ENCODE results near the gene PAK3.

Gene PAK3

DNA sequence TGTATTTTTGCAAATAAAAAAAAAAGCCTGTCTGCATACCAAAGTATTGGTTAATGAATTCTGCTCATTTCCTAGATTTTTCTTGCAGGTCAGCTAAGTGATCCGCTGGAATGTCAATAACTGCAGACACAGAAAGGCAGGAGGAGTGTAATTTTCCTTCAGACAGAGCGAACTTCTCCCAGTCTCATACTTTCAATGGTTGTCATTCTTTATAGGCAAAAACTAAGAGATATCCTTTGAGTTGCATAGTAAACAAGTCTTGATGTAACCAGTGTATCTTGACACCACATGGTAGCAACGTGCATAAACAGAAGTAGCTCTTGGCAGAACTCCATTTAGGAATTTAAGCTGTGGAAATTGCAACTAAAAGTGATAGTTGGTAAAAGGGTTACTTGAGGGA lies 166.1 kb downstream of the PAK3 start:
- TF ChIP-seq TCF12 (IDR thresholded peaks at IDR 0.05; ENCODE audit: low read depth) (no peak), YY1 (IDR thresholded peaks at IDR 0.05; ENCODE audit: low read depth) (no peak), TAF1 (IDR thresholded peaks at IDR 0.05; ENCODE audit: low read depth) (no peak)
- TF ChIP-seq, protein P1, sequence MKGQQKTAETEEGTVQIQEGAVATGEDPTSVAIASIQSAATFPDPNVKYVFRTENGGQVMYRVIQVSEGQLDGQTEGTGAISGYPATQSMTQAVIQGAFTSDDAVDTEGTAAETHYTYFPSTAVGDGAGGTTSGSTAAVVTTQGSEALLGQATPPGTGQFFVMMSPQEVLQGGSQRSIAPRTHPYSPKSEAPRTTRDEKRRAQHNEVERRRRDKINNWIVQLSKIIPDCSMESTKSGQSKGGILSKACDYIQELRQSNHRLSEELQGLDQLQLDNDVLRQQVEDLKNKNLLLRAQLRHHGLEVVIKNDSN (IDR thresholded peaks at IDR 0.05), result no peak

DNA sequence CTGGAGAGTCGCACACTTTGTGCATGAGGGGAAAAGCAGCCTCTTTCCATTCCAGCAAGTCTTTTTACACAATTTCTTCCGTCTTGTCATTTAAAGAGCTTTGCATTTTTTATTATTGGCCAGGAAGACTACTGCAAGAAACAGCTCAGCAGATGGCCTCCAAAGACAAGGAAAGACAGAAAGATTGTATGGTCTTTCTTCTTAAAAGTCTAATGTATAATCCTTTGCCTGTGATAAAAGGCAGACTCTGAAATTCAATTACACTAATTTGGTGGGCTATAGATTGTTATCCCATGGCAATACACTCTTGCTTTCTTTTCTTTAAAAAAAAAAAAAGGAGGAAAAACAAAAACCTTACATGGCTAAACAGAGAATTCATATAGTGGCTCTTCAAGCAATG lies 168.4 kb downstream of the PAK3 start:
- no peak for TF ChIP-seq RAD21 (IDR thresholded peaks at IDR 0.05; ENCODE audit: low read depth)
- no peak for TF ChIP-seq TEAD4 (IDR thresholded peaks at IDR 0.05)
- TF ChIP-seq TCF12 (IDR thresholded peaks at IDR 0.05; ENCODE audit: low read depth), result no peak
- TF ChIP-seq NFIC (IDR thresholded peaks at IDR 0.05), result no peak
- TF ChIP-seq CEBPB (IDR thresholded peaks at IDR 0.05), result no peak
- no peak for TF ChIP-seq EP300 (IDR thresholded peaks at IDR 0.05; ENCODE audit: borderline replicate concordance)

DNA sequence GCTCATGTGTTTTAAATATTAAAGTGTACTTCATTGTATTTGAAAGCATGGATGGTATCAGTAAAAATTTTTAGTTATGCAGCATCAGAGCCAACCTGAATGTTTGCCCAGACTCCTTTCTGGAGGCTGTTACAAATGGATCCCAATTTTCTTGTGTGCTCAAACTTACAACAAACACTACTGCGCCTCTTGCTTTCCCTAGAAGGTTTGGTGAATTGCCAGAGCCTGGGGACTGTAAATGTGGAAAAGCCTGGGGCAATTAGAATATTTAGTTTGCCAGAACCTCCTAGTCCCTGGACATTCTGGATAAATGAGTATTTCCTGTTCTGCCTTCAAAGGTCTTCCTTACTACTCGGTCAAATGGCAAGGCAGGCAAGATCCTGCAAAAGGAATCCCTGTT lies 169.5 kb downstream of the PAK3 start:
- TF ChIP-seq FOXM1 (IDR thresholded peaks at IDR 0.05; ENCODE audit: borderline replicate concordance, low read depth) (no peak), YY1 (IDR thresholded peaks at IDR 0.05; ENCODE audit: low read depth) (no peak), CEBPB (IDR thresholded peaks at IDR 0.05) (no peak), EP300 (IDR thresholded peaks at IDR 0.05; ENCODE audit: borderline replicate concordance) (no peak), EGR1 (IDR thresholded peaks at IDR 0.05) (no peak), ZBTB7A (IDR thresholded peaks at IDR 0.05; ENCODE audit: low read depth) (no peak), CREB1 (IDR thresholded peaks at IDR 0.05; ENCODE audit: low read depth) (no peak), TCF12 (IDR thresholded peaks at IDR 0.05; ENCODE audit: low read depth) (no peak), TEAD4 (IDR thresholded peaks at IDR 0.05) (no peak), NFIC (IDR thresholded peaks at IDR 0.05) (no peak), TAF1 (IDR thresholded peaks at IDR 0.05; ENCODE audit: low read depth) (no peak), RAD21 (IDR thresholded peaks at IDR 0.05; ENCODE audit: low read depth) (no peak)
- TF ChIP-seq, protein P2, sequence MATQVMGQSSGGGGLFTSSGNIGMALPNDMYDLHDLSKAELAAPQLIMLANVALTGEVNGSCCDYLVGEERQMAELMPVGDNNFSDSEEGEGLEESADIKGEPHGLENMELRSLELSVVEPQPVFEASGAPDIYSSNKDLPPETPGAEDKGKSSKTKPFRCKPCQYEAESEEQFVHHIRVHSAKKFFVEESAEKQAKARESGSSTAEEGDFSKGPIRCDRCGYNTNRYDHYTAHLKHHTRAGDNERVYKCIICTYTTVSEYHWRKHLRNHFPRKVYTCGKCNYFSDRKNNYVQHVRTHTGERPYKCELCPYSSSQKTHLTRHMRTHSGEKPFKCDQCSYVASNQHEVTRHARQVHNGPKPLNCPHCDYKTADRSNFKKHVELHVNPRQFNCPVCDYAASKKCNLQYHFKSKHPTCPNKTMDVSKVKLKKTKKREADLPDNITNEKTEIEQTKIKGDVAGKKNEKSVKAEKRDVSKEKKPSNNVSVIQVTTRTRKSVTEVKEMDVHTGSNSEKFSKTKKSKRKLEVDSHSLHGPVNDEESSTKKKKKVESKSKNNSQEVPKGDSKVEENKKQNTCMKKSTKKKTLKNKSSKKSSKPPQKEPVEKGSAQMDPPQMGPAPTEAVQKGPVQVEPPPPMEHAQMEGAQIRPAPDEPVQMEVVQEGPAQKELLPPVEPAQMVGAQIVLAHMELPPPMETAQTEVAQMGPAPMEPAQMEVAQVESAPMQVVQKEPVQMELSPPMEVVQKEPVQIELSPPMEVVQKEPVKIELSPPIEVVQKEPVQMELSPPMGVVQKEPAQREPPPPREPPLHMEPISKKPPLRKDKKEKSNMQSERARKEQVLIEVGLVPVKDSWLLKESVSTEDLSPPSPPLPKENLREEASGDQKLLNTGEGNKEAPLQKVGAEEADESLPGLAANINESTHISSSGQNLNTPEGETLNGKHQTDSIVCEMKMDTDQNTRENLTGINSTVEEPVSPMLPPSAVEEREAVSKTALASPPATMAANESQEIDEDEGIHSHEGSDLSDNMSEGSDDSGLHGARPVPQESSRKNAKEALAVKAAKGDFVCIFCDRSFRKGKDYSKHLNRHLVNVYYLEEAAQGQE (IDR thresholded peaks at IDR 0.05; ENCODE audit: low read depth), result no peak
- TF ChIP-seq, protein P3, sequence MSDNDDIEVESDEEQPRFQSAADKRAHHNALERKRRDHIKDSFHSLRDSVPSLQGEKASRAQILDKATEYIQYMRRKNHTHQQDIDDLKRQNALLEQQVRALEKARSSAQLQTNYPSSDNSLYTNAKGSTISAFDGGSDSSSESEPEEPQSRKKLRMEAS (IDR thresholded peaks at IDR 0.05), result no peak
- TF ChIP-seq, protein P1 (IDR thresholded peaks at IDR 0.05), result no peak

DNA sequence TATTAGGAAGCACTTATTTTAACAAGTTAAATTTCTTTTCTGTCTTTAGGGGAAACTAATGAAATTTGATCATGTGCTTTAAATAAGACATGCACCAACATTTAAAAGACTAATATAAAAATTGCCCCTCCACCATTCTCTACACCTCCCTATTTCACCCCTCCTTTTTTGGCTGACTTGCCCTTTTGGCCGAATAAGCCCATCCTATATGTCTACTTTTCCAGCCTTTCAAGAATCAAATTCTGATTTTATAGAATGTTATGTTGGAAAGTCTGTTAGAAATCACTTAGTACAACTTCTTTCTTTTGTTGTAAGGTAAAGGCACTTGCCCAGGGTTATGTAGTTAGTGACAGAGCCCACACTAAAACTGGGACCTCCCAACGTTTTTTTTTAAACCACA lies 172.5 kb downstream of the PAK3 start:
- TF ChIP-seq ZBTB7A (IDR thresholded peaks at IDR 0.05; ENCODE audit: low read depth), result no peak
- TF ChIP-seq, protein P2 (IDR thresholded peaks at IDR 0.05; ENCODE audit: low read depth), result no peak
- TF ChIP-seq, protein P3 (IDR thresholded peaks at IDR 0.05), result no peak
- no peak for TF ChIP-seq FOXM1 (IDR thresholded peaks at IDR 0.05; ENCODE audit: borderline replicate concordance, low read depth)
- TF ChIP-seq RAD21 (IDR thresholded peaks at IDR 0.05; ENCODE audit: low read depth), result no peak

DNA sequence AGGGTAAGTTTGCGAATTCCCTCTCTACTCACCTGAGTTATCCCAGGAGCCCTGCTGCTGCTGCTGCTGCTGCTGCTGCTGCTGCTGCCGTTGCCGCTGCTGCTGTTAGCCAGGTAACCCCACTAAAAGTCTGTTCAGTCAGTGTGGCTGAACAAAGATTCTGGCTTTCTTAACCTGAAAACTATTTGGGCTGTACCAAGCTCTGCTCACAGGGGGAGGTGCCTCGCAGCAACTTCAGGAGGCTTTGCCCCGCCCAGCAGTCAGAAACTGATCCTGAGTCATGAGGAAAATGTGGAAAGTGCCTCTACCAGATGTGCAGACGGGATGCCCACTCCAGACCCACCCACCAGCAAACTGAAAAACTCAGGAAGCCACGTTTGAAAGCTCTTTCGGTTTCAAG lies 174.3 kb downstream of the PAK3 start, which contains the start of gene CAPN6:
TSS of gene CAPN6 (minus strand) at position 145 of the 400 bp plus-strand sequence. CDS start 6,547 bp downstream, outside the sequence.
- TF ChIP-seq TCF12 (IDR thresholded peaks at IDR 0.05; ENCODE audit: low read depth) (no peak), ZBTB7A (IDR thresholded peaks at IDR 0.05; ENCODE audit: low read depth) (no peak), EP300 (IDR thresholded peaks at IDR 0.05; ENCODE audit: borderline replicate concordance) (no peak), FOXM1 (IDR thresholded peaks at IDR 0.05; ENCODE audit: borderline replicate concordance, low read depth) (no peak), NFIC (IDR thresholded peaks at IDR 0.05) (no peak), CREB1 (IDR thresholded peaks at IDR 0.05; ENCODE audit: low read depth) (no peak), RAD21 (IDR thresholded peaks at IDR 0.05; ENCODE audit: low read depth) (no peak), TEAD4 (IDR thresholded peaks at IDR 0.05) (no peak), EGR1 (IDR thresholded peaks at IDR 0.05) (no peak), CEBPB (IDR thresholded peaks at IDR 0.05) (no peak), YY1 (IDR thresholded peaks at IDR 0.05; ENCODE audit: low read depth) (no peak), TAF1 (IDR thresholded peaks at IDR 0.05; ENCODE audit: low read depth) (no peak)
- TF ChIP-seq, protein P1 (IDR thresholded peaks at IDR 0.05), result no peak
- TF ChIP-seq, protein P2 (IDR thresholded peaks at IDR 0.05; ENCODE audit: low read depth), result no peak
- TF ChIP-seq, protein P3 (IDR thresholded peaks at IDR 0.05), result no peak
